ENCODE results near the gene KIAA1671. TPM values are rescaled to one million over a fixed set of nuclear protein-coding genes. Genes with fewer than 3 reads are reported as not detected.

The KIAA1671 gene
- total and polyA plus RNA-seq, 2 of the 4 experiments (the other 2 are of a cell fraction): 0.02 TPM; not detected in 1

- Histone ChIP-seq H2BK120ac (ENCODE audit: low read depth, low read length) (no peak overlapping the region), H2AK9ac (replicated peaks; ENCODE audit: low read depth, low read length, poor library complexity) (no peak overlapping the region), H2BK15ac (ENCODE audit: low read depth, low read length) (no peak overlapping the region), H3K18ac (ENCODE audit: low read depth, low read length) (no peak overlapping the region), H4K20me1 (ENCODE audit: insufficient read depth, low read length) (no peaks in the 10 kb centered on the region), H3K27ac (ENCODE audit: insufficient read depth, low read length) (no peak overlapping the region), H3K79me1 (ENCODE audit: low read depth in 1 of 2, low read length in 2 of 2) (no peaks in the 10 kb centered on the region), H2BK20ac (ENCODE audit: low read depth, low read length) (no peak overlapping the region), H3K4me1 (ENCODE audit: control insufficient read depth, insufficient read depth, low read length) (no peaks in the 10 kb centered on the region; the same call in 1 of the 2 replicates), H4K91ac (ENCODE audit: insufficient read depth, low read depth, low read length) (no peak overlapping the region), H3K4me2 (ENCODE audit: low read depth, low read length) (no peak overlapping the region), H4K5ac (ENCODE audit: low read depth, low read length) (no peak overlapping the region), H2AK5ac (ENCODE audit: low read depth, low read length) (no peak overlapping the region), H3K9me1 (ENCODE audit: insufficient read depth, low read length) (no peaks in the 10 kb centered on the region), H3K14ac (replicated peaks; ENCODE audit: low read depth, low read length) (no peak overlapping the region), H2AFZ (replicated peaks; ENCODE audit: low read length, poor library complexity) (no peak overlapping the region), H3K4ac (ENCODE audit: low read depth, low read length) (no peak overlapping the region), H2BK5ac (ENCODE audit: low read depth, low read length, poor library complexity, severe bottlenecking) (no peak overlapping the region), H3K56ac (ENCODE audit: extremely low read depth, insufficient read depth, low read length) (no peak overlapping the region), H4K8ac (ENCODE audit: low read depth in 2 of 2, low read length in 2 of 2) (no peak overlapping the region), H3K23ac (ENCODE audit: low read depth, low read length) (no peak overlapping the region), H3K9ac (ENCODE audit: low read depth, low read length) (no peak overlapping the region), H3K36me3 (ENCODE audit: control insufficient read depth, insufficient read depth, low read length) (no peaks in the 10 kb centered on the region), H3K4me3 (ENCODE audit: insufficient read depth, low read depth, low read length) (no peak overlapping the region), H3K27me3 (ENCODE audit: control insufficient read depth, insufficient read depth, low read length) (peaks cover 11% of the 10 kb centered on the region), H3K9me3 (ENCODE audit: control insufficient read depth, insufficient read depth, low read length) (peaks cover 2% of the 10 kb centered on the region; the same call in 1 of the 2 replicates)
- ATAC-seq (ENCODE audit: low read depth) (no peak), DNase-seq (no peak)
- in situ Hi-C loops (cut with MboI; ENCODE audit: low sequenced_read_pairs) (no loop called here), dilution Hi-C loops (cut with HindIII; ENCODE audit: low sequenced_read_pairs, unreplicated experiment) (no loop called here), intact Hi-C loops (cut with micrococcal nuclease) (no loop called here)
- POLR2A ChIA-PET (ENCODE audit: unreplicated experiment): no interaction called here
- CTCF ChIA-PET: no interaction called here
- no TSS peak for BruUV-seq (replicated peaks)
- TF ChIP-seq, protein P1, sequence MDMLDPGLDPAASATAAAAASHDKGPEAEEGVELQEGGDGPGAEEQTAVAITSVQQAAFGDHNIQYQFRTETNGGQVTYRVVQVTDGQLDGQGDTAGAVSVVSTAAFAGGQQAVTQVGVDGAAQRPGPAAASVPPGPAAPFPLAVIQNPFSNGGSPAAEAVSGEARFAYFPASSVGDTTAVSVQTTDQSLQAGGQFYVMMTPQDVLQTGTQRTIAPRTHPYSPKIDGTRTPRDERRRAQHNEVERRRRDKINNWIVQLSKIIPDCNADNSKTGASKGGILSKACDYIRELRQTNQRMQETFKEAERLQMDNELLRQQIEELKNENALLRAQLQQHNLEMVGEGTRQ (IDR thresholded peaks at IDR 0.05; ENCODE audit: low read depth, low read length): no peak
- no peak for TF ChIP-seq RCOR1 (IDR thresholded peaks at IDR 0.05; ENCODE audit: insufficient replicate concordance, low read length)
- no peak for TF ChIP-seq FOS (IDR thresholded peaks at IDR 0.05; ENCODE audit: low read depth, low read length)
- no peak for TF ChIP-seq CTCF (conservative IDR thresholded peaks at IDR 0.05; ENCODE audit: low read depth, low read length)
- no peak for TF ChIP-seq MAZ (IDR thresholded peaks at IDR 0.05; ENCODE audit: borderline replicate concordance, low read depth, low read length)
- TF ChIP-seq MXI1 (IDR thresholded peaks at IDR 0.05; ENCODE audit: borderline replicate concordance, low read depth, low read length): no peak
- no peak for TF ChIP-seq ELK1 (IDR thresholded peaks at IDR 0.05; ENCODE audit: borderline replicate concordance, low read depth, low read length)
- no peak for TF ChIP-seq SMC3 (IDR thresholded peaks at IDR 0.05; ENCODE audit: low read depth, low read length)
- no peak for TF ChIP-seq POLR2A (IDR thresholded peaks at IDR 0.05; ENCODE audit: low read depth, low read length)
- TF ChIP-seq CHD1 (IDR thresholded peaks at IDR 0.05; ENCODE audit: low read depth, low read length): no peak
- no peak for TF ChIP-seq NFE2L2 (IDR thresholded peaks at IDR 0.05; ENCODE audit: low read depth, low read length)
- 56% methylated on average over 5 of the region's 20 CpGs; no CpG with 5 or more reads in 1 of the 2 experiments for WGBS, 2 experiments (ENCODE audit: extremely low coverage in 2 of 2, insufficient read length in 1 of 2)
Observed at GRCh38 chr22:25112538-25113253, 160.2 kb downstream of the KIAA1671 start.
